Stomach (tissue), 9 donors: ENCODE measurements around the gene ATP13A3. TPM values are rescaled to one million over a fixed set of nuclear protein-coding genes. Genes with fewer than 3 reads are reported as not detected.

ENCODE experiments used
- DNase-seq, 2 donors: peaks; one replicate each; pipeline versions ENCODE4 v3.0.0 to v3.0.0-alpha.2; 2013 to 2019
- H3K27ac ChIP-seq, 5 donors: fragments of 200-600 bp in 4 of 5; sonication (generic) in 4 of 5; one replicate each; pipeline ENCODE4 v1.5.1; 2013 to 2019; ENCODE audit warnings: mild to moderate bottlenecking in 1 of 5, moderate library complexity in 1 of 5
- H3K27me3 ChIP-seq, 3 donors: fragments of 200-600 bp; sonication (generic); one replicate each; pipeline ENCODE4 v1.5.1; 2017 to 2019; ENCODE audit warnings: mixed run types in 1 of 3
- H3K36me3 ChIP-seq, 4 donors: fragments of 200-600 bp; sonication (generic); 1 replicate in 3 of 4; 2 replicates in 1 of 4; pipeline ENCODE4 v1.5.1; 2016 to 2019
- H3K4me1 ChIP-seq, 4 donors: fragments of 200-600 bp; sonication (generic); one replicate each; pipeline ENCODE4 v1.5.1; 2016 to 2019
- H3K4me3 ChIP-seq, 4 donors: fragments of 200-600 bp; sonication (generic) in 3 of 4; one replicate each; pipeline ENCODE4 v1.5.1; 2016 to 2019; ENCODE audit warnings: mild to moderate bottlenecking in 1 of 4
- H3K9me3 ChIP-seq, 4 donors: fragments of 200-600 bp; sonication (generic); one replicate each; pipeline ENCODE4 v1.5.1; 2016 to 2019
- EP300 ChIP-seq: sonication (generic); formaldehyde crosslinking; IDR thresholded peaks from one replicate; pipeline ENCODE4 v1.6.1; 2017; ENCODE audit warnings: antibody characterized with exemption
- POLR2A ChIP-seq, 4 donors: fragments of 450-650 bp; IDR thresholded peaks; one replicate each; pipeline ENCODE4 v1.6.1; 2016; ENCODE audit warnings: antibody characterized with exemption in 4 of 4, control low read depth in 2 of 4, mild to moderate bottlenecking in 1 of 4, moderate library complexity in 1 of 4
- POLR2AphosphoS5 ChIP-seq, 3 donors: sonication (generic); formaldehyde crosslinking; IDR thresholded peaks; one replicate each; pipeline ENCODE4 v1.6.1; 2016; ENCODE audit warnings: antibody characterized with exemption in 3 of 3
- WGBS, 5 donors: extraction: QIAGEN DNeasy Blood & Tissue Kit in 3 of 5; methylation state at CpG; one replicate each; pipeline versions ENCODE4 v1.1.5 to v1.1.7; 2013 to 2018; 5-methylcytosine and 5-hydroxymethylcytosine counted together
- intact Hi-C: fragments of 100-400 bp; cut with DNase I; formaldehyde crosslinking; loops from one replicate; pipeline ENCODE4 v1.15.1; 2023; ENCODE audit warnings: low total_unique reads
- polyA plus RNA-seq, 3 donors: library from polyadenylated mRNA; stranded (reverse); fragments of 200-250 nt; gene quantifications; one replicate each; pipeline ENCODE4 v1.2.3, GENCODE V29; 2013
- total RNA-seq, 5 donors: library from RNA; depleted of rRNA; stranded (reverse); fragments of >200 nt; gene quantifications; one replicate each; pipeline versions ENCODE4 v1.1.0 to v1.2.3, GENCODE V29; 2014 to 2016
- TF ChIP-seq, protein P1 (sequence below), 7 experiments: fragments of 450-650 bp in 4 of 7; fragments of 200-600 bp in 3 of 7; sonication (generic) in 3 of 7; IDR thresholded peaks; one replicate each; pipeline ENCODE4 v1.5.1; 2016 to 2019; ENCODE audit warnings: antibody characterized with exemption in 7 of 7, control low read depth in 2 of 7, mild to moderate bottlenecking in 1 of 7
- donor health status: healthy with polysubstance abuse.
- donor health status: Bipolar disorder and iron deficiency.
- donor health status: healthy.

Gene ATP13A3
- total and polyA plus RNA-seq, 8 donors: 11.2 to 332 (median 21.4) TPM

DNA sequence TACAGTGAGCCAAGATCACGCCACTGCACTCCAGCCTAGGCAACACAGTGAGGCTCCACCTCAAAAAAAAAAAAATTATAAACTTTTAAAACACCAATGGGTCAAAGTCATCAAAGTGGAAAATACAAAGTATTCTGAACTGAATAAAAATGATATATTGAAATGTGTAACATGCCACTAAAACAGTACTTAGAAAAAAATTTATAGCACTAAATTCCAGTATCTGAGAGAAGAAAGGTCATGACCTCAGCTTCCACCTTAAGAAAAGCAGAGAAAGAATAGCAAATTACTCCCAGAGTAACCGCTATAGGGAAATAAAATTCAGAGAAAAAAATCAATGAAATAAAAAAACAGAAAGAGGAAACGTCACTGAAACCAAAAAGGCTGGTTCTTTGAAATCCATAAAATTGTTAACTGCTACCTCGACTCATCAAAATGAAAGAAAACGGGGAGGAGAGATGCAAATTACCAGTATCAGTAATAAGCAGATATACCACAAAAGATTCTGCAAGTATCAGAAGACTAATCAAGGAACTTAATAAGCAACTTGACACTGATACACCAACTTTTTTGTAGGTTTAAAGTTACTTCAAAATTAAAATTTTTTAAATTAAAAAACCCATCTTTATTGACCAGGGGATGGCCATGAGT lies 20.8 kb downstream of the ATP13A3 start:
- no peak overlapping the region for H3K4me3 ChIP-seq
- no peak overlapping the region for H3K27ac ChIP-seq
- 66 to 76% (median 74%) methylated on average over 5 of the region's 5 CpGs for WGBS, 5 donors
- no peaks in the 10 kb centered on the region for H3K36me3 ChIP-seq
- TF ChIP-seq, protein P1, sequence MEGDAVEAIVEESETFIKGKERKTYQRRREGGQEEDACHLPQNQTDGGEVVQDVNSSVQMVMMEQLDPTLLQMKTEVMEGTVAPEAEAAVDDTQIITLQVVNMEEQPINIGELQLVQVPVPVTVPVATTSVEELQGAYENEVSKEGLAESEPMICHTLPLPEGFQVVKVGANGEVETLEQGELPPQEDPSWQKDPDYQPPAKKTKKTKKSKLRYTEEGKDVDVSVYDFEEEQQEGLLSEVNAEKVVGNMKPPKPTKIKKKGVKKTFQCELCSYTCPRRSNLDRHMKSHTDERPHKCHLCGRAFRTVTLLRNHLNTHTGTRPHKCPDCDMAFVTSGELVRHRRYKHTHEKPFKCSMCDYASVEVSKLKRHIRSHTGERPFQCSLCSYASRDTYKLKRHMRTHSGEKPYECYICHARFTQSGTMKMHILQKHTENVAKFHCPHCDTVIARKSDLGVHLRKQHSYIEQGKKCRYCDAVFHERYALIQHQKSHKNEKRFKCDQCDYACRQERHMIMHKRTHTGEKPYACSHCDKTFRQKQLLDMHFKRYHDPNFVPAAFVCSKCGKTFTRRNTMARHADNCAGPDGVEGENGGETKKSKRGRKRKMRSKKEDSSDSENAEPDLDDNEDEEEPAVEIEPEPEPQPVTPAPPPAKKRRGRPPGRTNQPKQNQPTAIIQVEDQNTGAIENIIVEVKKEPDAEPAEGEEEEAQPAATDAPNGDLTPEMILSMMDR (IDR thresholded peaks at IDR 0.05): no peak
- TF ChIP-seq POLR2A (IDR thresholded peaks at IDR 0.05) (no peak), POLR2AphosphoS5 (IDR thresholded peaks at IDR 0.05) (no peak), EP300 (no peak)
- no peak for DNase-seq
- no peaks in the 10 kb centered on the region for H3K9me3 ChIP-seq
- intact Hi-C loops: no loop called here
- no peaks in the 10 kb centered on the region for H3K27me3 ChIP-seq
- peaks cover 0 to 59% (median 25%) of the 10 kb centered on the region in 4 donors for H3K4me1 ChIP-seq

DNA sequence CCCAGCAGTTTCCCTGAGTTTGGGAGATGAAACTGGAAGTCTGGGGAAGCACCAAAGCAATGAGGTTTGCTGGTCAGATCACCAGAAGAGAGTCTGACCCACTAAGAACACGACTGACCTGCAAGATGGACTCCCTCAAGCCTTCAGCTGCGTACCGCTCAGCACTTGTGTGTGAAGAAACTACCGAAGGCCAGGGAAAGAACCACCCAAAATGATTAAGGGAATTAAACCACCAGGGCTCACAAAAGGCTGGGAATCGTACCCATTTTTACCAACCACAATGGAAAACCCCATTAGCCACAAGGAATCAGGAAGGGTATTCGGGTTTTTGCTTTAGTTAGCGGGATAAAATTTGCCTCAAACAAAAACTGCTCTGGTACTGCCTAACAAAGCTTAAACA lies 21.6 kb downstream of the ATP13A3 start:
- 90 to 97% (median 92%) methylated on average over 7 of the region's 7 CpGs for WGBS, 5 donors
- H3K9me3 ChIP-seq: no peaks in the 10 kb centered on the region
- H3K27ac ChIP-seq: no peak overlapping the region
- peaks cover 0 to 51% (median 21%) of the 10 kb centered on the region in 4 donors for H3K4me1 ChIP-seq
- intact Hi-C loops: no loop called here
- H3K36me3 ChIP-seq: peaks cover 0 to 6% (median 5%) of the 10 kb centered on the region in 4 donors
- no peak for DNase-seq
- TF ChIP-seq POLR2A (IDR thresholded peaks at IDR 0.05): no peak
- TF ChIP-seq, protein P1 (IDR thresholded peaks at IDR 0.05): no peak
- no peak for TF ChIP-seq EP300
- no peak for TF ChIP-seq POLR2AphosphoS5 (IDR thresholded peaks at IDR 0.05)
- H3K4me3 ChIP-seq: no peak overlapping the region
- H3K27me3 ChIP-seq: no peaks in the 10 kb centered on the region

DNA sequence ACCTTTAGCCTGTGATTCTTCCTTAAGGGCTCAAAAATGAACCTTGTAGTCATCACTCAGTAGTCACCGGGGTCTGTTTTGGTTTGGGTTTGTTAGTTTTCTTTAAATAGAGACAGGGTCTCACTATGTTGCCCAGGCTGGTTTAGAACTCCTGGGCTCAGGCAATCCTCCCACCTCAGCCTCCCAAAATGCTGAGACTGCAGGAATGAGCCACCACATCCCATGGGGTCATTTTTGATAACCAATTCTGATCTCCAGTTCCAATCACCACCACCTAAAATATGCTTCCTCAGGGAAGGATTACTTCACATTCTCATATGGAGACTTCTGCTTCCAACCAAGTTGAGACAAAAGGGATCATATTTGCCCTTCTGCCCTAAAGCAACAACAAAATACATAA lies 22.1 kb downstream of the ATP13A3 start:
- Histone ChIP-seq H3K36me3 (peaks cover 0 to 11% (median 11%) of the 10 kb centered on the region in 4 donors), H3K27ac (no peak overlapping the region), H3K9me3 (no peaks in the 10 kb centered on the region), H3K4me3 (no peak overlapping the region), H3K4me1 (peaks cover 0 to 47% (median 21%) of the 10 kb centered on the region in 4 donors), H3K27me3 (no peaks in the 10 kb centered on the region)
- 92 to 100% (median 95%) methylated on average over 1 of the region's 1 CpG for WGBS, 5 donors
- DNase-seq: no peak
- TF ChIP-seq EP300 (no peak), POLR2AphosphoS5 (IDR thresholded peaks at IDR 0.05) (no peak), POLR2A (IDR thresholded peaks at IDR 0.05) (no peak)
- TF ChIP-seq, protein P1 (IDR thresholded peaks at IDR 0.05): no peak
- intact Hi-C loops: no loop called here

DNA sequence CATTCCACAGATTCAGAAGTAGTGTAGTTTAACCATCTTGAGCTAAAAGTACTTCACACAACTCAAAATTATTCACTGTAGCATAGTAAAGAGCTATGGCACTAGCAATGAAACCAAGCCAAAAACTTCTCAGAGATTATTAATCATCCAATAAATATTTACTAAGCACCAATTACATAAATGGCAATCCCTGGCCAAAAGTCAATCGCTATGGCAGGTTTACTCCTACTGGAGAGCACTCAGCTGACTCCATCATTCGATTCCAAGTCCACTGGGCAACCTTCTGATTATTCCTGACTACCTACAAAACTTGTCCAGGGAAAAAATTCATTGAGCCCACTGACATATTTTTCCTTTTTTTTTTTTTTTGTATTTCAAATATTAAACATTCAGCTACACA lies 23.9 kb downstream of the ATP13A3 start:
- intact Hi-C loops: no loop called here
- H3K4me1 ChIP-seq: peaks cover 0 to 39% (median 18%) of the 10 kb centered on the region in 4 donors
- WGBS, 5 donors: 35 to 57% (median 45%) methylated on average over 2 of the region's 2 CpGs
- no peaks in the 10 kb centered on the region for H3K9me3 ChIP-seq
- DNase-seq: no peak
- H3K27me3 ChIP-seq: no peaks in the 10 kb centered on the region
- H3K27ac ChIP-seq: no peak overlapping the region
- TF ChIP-seq POLR2AphosphoS5 (IDR thresholded peaks at IDR 0.05) (peak in 1 of 3 donors; percentile 37), EP300 (no peak), POLR2A (IDR thresholded peaks at IDR 0.05) (no peak)
- TF ChIP-seq, protein P1 (IDR thresholded peaks at IDR 0.05): no peak
- peaks cover 4 to 28% (median 24%) of the 10 kb centered on the region in 4 donors for H3K36me3 ChIP-seq
- no peak overlapping the region for H3K4me3 ChIP-seq
